Islet of Langerhans (tissue), 1 donor: ENCODE measurements around the gene CEP44.
A peak's percentile ranks its signal among the peaks of the same experiment; 100 is the strongest.

Experiments
- FAIRE-seq: peaks from one replicate; lab custom pipeline; 2011; peaks lifted over from hg19 to GRCh38; lab: Jason Lieb, UNC

CEP44 gene

GRCh38 chr4:174283507-174284471, at the start of gene CEP44, which contains the start of gene FBXO8:
CEP44 (plus strand) TSS chr4:174283911; CDS start chr4:174299122, 15,211 bp downstream.
FBXO8 (minus strand) TSS chr4:174283667; CDS start chr4:174263092, 20,575 bp downstream.
- peak; percentile 83 for FAIRE-seq

- FAIRE-seq: peak; percentile 5
These were observed 47.4 kb upstream of the CEP44 start for GRCh38 chr4:174236359-174236758.

- FAIRE-seq: no peak
These were observed 42.5 kb upstream of the CEP44 start for GRCh38 chr4:174241162-174241561.

GRCh38 chr4:174244441-174244840, 39.3 kb upstream of the CEP44 start:
- no peak for FAIRE-seq

- no peak for FAIRE-seq
These were observed 38.0 kb upstream of the CEP44 start for GRCh38 chr4:174245714-174246113.

GRCh38 chr4:174248407-174248806, 35.3 kb upstream of the CEP44 start:
- FAIRE-seq: no peak

GRCh38 chr4:174252412-174252811, 31.3 kb upstream of the CEP44 start:
- FAIRE-seq: no peak

- no peak for FAIRE-seq
These were observed 29.1 kb upstream of the CEP44 start for GRCh38 chr4:174254613-174255012.

- FAIRE-seq: peak; percentile 21
These were observed 28.3 kb upstream of the CEP44 start for GRCh38 chr4:174255374-174255773.

GRCh38 chr4:174255786-174256185, 27.9 kb upstream of the CEP44 start:
- no peak for FAIRE-seq

- peak; percentile 36 for FAIRE-seq
These were observed 27.4 kb upstream of the CEP44 start for GRCh38 chr4:174256277-174256713.

GRCh38 chr4:174259580-174259979, 24.1 kb upstream of the CEP44 start:
- FAIRE-seq: no peak

- FAIRE-seq: no peak
These were observed 23.6 kb upstream of the CEP44 start for GRCh38 chr4:174260099-174260498.

GRCh38 chr4:174261432-174261831, 22.3 kb upstream of the CEP44 start:
- FAIRE-seq: peak; percentile 99

- peak; percentile 68 for FAIRE-seq
These were observed 20.9 kb upstream of the CEP44 start for GRCh38 chr4:174262624-174263444.

- no peak for FAIRE-seq
These were observed 20.3 kb upstream of the CEP44 start for GRCh38 chr4:174263445-174263736.

- peak; percentile 99 for FAIRE-seq
These were observed 17.8 kb upstream of the CEP44 start for GRCh38 chr4:174265916-174266315.

- no peak for FAIRE-seq
These were observed 17.3 kb upstream of the CEP44 start for GRCh38 chr4:174266416-174266815.

- FAIRE-seq: no peak
These were observed 9.8 kb upstream of the CEP44 start for GRCh38 chr4:174273930-174274329.

GRCh38 chr4:174274436-174274835, 9.3 kb upstream of the CEP44 start:
- no peak for FAIRE-seq

- peak; percentile 73 for FAIRE-seq
These were observed 8.6 kb upstream of the CEP44 start for GRCh38 chr4:174275101-174275500.

- no peak for FAIRE-seq
These were observed 6.3 kb upstream of the CEP44 start for GRCh38 chr4:174277433-174277832.

- peak; percentile 33 for FAIRE-seq
These were observed 5.2 kb upstream of the CEP44 start for GRCh38 chr4:174278467-174278866.
